Measurements from ENCODE around the gene LKAAEAR1.

Gene LKAAEAR1

GRCh38 chr20:64099880-64100565 lies 15.8 kb upstream of the LKAAEAR1 start:
- DNase-seq (ENCODE audit: low read depth), result no peak
- TF ChIP-seq CTCF (IDR thresholded peaks at IDR 0.05; ENCODE audit: low read length, missing control alignments), result no peak

DNA sequence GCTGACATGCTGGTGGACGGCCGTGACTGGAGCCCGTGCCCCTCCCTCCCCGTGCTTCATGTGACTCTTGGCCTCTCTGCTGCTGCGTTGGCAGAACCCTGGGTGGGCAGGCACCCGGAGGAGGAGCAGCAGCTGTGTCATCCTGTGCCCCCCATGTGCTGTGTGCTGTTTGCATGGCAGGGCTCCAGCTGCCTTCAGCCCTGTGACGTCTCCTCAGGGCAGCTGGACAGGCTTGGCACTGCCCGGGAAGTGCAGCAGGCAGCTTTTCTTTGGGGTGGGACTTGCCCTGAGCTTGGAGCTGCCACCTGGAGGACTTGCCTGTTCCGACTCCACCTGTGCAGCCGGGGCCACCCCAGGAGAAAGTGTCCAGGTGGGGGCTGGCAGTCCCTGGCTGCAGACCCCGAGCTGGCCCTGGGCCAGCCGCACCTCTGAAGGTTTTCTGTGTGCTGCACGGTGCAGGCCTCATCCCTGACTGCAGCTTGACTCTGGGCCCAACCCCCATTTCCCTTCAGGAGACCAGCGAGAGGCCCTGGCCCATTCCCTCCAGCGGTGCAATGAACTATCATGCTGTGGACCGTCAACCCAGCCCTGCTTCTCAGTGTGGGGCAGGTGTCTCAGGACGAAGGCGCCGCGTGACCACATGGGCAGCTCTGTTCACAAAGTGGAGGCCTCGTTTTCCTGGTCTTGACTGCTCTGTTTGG lies 15.0 kb upstream of the LKAAEAR1 start:
- no peak for DNase-seq (ENCODE audit: low read depth)
- H3K4me3 ChIP-seq (replicated peaks; ENCODE audit: low read depth, low read length), result no peak overlapping the region
- TF ChIP-seq CTCF (IDR thresholded peaks at IDR 0.05; ENCODE audit: low read length, missing control alignments), result no peak

More at GRCh38 chr20:64099880-64100565, 15.8 kb upstream of the LKAAEAR1 start:
- no peak overlapping the region for H3K4me3 ChIP-seq (replicated peaks; ENCODE audit: low read depth, low read length)

DNA sequence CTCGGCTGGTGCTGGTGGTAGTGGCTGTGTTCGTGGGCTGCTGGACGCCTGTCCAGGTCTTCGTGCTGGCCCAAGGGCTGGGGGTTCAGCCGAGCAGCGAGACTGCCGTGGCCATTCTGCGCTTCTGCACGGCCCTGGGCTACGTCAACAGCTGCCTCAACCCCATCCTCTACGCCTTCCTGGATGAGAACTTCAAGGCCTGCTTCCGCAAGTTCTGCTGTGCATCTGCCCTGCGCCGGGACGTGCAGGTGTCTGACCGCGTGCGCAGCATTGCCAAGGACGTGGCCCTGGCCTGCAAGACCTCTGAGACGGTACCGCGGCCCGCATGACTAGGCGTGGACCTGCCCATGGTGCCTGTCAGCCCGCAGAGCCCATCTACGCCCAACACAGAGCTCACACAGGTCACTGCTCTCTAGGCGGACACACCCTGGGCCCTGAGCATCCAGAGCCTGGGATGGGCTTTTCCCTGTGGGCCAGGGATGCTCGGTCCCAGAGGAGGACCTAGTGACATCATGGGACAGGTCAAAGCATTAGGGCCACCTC lies 14.3 kb upstream of the LKAAEAR1 start:
- no peak for TF ChIP-seq CTCF (IDR thresholded peaks at IDR 0.05; ENCODE audit: low read length, missing control alignments)
- no peak for DNase-seq (ENCODE audit: low read depth)
- no peak overlapping the region for H3K4me3 ChIP-seq (replicated peaks; ENCODE audit: low read depth, low read length)

- TF ChIP-seq CTCF (IDR thresholded peaks at IDR 0.05; ENCODE audit: low read length, missing control alignments), result no peak
- no peak for DNase-seq (ENCODE audit: low read depth)
- no peak overlapping the region for H3K4me3 ChIP-seq (replicated peaks; ENCODE audit: low read depth, low read length)
Observed at GRCh38 chr20:64096535-64096934, 12.3 kb upstream of the LKAAEAR1 start.

- H3K4me3 ChIP-seq (replicated peaks; ENCODE audit: low read depth, low read length), result no peak overlapping the region
- TF ChIP-seq CTCF (IDR thresholded peaks at IDR 0.05; ENCODE audit: low read length, missing control alignments), result no peak
- DNase-seq (ENCODE audit: low read depth), result no peak
Observed at GRCh38 chr20:64095927-64096326, 11.7 kb upstream of the LKAAEAR1 start.

- TF ChIP-seq CTCF (IDR thresholded peaks at IDR 0.05; ENCODE audit: low read length, missing control alignments), result no peak
- H3K4me3 ChIP-seq (replicated peaks; ENCODE audit: low read depth, low read length), result no peak overlapping the region
- DNase-seq (ENCODE audit: low read depth), result no peak
Observed at GRCh38 chr20:64095455-64095854, 11.3 kb upstream of the LKAAEAR1 start.

All from fibroblast of pulmonary artery (primary cell).